NCI-H2081 (cell line): Measurements from ENCODE around the gene RAPGEFL1.
A peak's percentile ranks its signal among the peaks of the same experiment; 100 is the strongest.
"Not testable (repeated sequence)": the region's sequence is repeated elsewhere in the genome, so short reads cannot be mapped to it uniquely, and the experiment has no call there.

Experiments
- DNase-seq, 2 experiments: peaks; one replicate each; lab custom pipeline; 2025; lab: John Stamatoyannopoulos, UW

RAPGEFL1 gene

DNA sequence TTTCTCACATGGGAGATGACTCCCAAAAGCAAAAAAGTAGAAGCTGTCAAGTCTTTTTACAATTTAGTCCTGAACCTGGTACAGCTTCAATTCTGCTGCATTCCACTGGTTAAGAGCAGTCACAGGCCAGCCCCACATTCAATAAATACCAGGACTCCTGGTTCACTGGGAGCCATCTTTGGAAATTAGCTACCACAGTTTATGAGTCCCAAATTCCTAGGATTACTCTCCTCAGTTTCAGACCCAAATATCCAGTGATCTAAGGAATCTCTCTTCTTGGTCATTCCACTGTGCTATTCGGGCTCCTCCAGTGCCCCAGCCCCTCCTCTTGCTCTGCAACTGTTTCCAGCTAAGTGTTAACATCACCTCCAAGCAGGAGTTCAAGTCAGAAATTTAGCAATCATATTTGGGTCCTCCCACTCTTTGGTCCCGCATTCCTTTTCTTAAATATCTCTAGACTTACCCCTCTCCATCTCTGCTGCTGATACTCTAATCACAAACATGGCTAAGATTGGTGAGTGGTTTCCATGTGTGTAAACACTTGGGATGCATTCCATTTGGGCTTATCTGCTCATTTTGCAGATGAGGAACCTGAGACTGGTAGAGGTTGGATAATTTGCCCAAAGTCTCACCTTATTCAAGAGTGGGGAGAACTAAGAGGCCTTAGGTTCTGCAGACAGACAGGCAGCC is 32.3 kb downstream of the RAPGEFL1 start:
- DNase-seq: no peak

GRCh38 chr17:40213914-40214313 is 36.6 kb downstream of the RAPGEFL1 start:
- not testable (repeated sequence) for DNase-seq

DNA sequence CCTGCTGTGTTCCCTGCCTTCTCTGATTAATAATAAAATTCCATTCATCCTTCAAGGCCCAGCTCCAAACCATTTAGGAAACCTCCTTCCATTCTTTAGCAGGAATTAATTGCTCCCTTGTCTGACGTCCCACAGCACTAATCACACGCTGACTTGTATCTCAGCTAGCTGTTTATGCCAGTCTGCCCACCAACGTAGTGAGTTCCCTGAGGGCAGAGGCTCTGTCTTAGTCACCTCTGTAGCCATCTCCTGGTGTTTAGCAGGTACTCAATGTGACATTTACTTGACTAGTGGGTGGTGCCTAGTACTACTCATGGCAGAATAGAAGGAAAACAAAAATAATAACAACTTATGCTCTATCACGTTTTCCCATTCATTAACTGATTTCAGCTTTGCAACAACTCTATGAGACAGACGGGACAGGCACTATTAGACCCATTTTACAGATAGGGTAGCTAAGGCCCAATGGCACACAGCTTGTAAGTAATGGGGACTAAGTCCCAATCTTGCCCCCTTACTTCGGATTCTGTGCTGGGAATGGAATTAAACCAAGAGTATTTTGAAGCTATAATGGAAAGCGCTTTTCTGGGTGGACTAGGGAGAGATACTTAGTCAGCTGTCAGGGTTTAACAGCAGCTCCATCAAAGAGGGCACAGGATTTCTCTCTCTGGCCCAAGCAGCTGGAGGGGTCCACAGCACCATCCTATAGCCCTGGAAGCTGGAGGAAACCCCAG is 40.9 kb downstream of the RAPGEFL1 start:
- DNase-seq: no peak

DNA sequence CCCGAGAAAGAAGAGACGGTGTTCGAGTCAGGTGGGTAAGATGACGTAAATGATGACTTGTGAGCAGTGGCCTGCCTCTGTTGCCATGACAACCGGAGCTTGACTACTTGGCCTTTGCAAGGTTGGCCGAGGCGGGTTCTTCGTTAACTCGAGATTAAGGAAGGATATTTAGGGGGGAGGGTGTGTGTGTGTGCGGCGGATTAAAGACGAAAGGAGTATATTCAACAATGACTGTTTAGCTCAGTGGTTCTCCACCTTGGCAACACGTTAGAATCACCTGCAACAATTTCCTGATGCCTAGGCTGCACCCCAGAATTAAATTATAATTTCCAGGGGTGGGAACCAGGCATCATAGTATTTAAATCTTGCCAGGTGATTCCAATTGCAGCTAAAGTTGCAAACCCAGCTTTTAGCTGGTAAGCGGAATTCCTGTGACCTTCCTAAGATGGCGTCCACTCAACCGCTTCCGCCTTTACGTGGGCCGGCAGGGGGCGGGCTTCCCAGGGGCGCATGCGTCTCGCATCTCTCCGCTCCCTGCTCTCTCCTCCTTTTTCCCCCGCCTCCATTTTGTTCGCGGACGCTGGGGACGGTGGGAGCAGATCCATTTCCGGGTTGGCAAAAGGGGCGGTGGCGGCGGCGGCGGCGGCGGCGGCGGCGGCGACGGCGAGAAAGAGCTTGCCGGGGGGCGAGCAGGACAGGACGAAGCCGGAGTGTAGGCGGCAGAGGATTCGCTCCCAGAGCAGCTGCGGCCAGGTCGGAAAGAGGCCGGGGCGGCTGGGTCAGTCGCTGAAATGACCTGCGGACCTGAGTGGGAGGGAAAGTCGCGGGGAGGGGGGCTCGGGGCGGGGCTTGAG is 41.7 kb downstream of the RAPGEFL1 start, which contains the start of gene WIPF2:
Gene WIPF2, plus strand, starts transcription at position 565 of the 854 bp plus-strand sequence. CDS start 37,156 bp downstream, outside the sequence.
- peak; percentile 98 to 99 for DNase-seq

- peak; percentile 75 to 81 for DNase-seq
These were observed 42.5 kb downstream of the RAPGEFL1 start for GRCh38 chr17:40219594-40220338.

DNA sequence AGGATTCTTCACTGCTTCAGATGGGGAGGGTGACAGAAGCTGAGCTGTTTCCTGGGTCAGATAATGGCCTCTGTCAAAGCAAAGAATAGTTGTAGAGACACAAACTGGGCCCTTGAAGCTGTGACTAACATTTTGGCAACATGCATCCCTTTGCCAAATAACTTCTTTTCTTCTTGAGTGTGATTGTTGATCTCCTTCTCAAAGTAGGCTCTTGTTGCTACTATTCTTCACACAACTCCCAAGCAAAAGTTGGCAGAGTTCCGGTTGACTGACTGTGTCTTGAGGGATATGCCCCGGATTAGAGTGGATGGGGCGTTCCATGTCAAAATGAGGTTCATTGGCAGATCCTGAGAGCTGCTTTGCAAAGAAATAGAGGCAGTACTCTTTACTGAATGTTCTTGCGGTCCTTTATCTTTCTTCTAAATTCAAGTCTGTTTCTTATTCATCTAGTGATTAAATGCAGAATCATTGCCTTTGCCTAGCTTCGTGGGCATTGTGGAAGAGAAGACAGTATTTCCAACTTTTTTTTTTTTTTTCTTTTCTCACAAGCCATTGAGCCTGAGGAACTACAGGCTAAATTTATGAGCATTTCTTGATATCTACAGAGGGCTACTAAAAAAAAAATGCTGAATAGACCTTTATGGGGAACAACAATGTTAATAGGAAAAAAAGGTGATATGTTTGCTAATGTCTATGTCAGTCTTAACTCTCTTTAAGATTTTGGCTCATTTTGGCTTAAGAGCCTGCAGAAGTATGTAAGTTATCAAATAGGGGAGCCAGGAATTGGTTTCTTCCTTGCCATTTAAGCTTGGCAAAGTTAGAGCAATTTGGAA is 47.7 kb downstream of the RAPGEFL1 start:
- DNase-seq: no peak

GRCh38 chr17:40229146-40229545 is 51.9 kb downstream of the RAPGEFL1 start:
- DNase-seq: not testable (repeated sequence)

DNA sequence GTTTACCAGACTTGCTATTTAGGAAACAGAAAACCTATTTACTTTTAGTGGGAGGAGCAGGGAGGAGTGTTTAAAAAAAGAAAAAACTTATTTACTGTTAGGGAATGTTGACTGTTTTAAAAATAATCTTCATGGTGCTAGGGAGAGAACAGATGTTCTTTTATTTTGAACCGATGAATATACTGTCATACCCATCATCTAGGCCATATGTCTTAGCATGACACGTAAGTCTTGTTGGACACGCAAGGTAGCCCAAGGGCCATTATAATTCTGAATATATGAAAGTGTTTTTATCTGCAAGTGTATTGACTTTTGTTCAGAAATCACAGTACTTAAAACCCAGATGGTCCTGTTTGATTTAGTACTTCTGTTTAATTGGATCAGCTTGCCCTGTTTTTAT is 53.4 kb downstream of the RAPGEFL1 start:
- DNase-seq: no peak

DNA sequence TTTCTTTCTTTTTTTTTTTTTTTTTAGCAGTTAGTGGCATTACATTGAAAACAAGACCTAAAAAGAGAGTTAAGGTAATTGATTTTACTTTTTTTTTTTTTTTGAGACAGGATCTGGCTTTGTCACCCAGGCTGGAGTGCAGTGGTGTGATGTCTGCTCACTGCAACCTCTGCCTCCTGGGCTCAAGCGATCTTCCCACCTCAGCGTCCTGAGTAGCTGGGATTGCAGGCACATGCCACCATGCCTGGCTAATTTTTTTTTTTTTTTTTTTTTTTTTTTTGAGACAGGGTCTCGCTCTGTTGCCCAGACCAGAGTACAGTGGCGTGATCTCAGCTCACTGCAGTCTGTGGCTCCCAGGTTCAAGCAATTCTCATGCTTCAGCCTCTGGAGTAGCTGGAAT is 54.7 kb downstream of the RAPGEFL1 start:
- not testable (repeated sequence) for DNase-seq

DNA sequence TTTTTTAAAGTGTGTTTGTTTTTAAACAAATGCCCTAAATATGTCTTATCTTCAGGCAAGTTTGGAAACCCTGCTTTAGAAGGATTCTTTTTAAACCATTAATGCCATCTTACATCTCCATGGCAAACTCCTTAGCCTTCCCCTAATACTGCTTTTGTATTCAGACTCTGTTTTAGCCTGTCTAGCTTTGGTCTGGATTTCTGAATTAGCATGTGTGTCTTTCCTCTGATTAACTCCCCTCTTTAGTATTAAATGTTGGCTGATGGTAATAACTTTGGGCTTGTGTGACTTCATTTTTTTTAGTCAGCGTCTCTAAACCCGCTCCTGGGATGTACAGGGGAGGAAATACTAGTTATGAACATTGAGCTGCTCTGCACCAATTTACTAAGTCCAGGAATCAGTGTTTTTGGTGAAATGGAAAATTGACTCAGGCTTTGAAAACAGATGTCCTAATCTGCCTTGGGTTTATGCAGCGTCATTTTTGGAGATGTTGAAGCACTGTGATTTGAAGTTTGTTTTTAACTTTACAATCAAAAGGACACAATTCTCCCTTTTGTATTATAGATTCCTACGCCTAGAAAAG is 64.1 kb downstream of the RAPGEFL1 start:
- DNase-seq: no peak

DNA sequence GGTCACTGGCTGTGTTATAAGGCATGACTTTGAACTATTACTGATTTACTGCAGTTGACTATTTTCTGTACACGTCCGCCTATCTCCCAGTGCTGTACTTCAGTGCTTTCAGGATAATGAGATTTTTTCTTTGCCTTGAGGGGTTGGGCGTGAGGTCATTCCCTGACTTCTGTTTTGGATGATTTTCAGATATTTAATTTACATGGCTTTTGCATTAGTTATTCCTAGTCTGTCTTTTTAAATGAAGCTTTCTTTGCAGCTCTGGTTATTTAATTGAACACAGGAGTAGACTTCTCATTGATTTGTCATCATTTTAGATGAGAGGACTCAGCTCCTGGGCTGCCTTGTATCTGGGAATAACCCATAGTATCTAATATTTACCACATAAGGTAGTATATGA is 65.5 kb downstream of the RAPGEFL1 start:
- DNase-seq: no peak

DNA sequence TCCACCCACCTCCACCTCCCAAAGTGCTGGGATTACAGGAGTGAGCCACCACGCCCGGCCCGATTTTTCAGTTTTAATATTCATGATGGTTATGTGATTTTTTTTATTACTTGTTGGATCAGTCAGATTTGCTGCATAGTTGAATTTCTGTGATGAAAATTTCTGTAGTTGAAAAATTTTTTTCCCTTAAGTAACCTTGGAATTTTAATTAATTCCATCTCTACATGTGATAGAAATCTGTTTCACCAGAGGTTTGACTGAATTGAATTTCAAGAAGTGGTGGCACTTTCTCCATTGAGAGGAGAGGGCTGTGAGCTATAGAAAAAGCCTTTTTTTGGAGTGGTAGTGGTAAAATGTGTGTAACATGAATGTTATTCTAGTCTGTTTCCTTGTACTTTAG is 66.5 kb downstream of the RAPGEFL1 start:
- no peak for DNase-seq

- no peak for DNase-seq
These were observed 67.0 kb downstream of the RAPGEFL1 start for GRCh38 chr17:40244255-40244654.
